Activated T-cell treated with anti-CD3 and anti-CD28 coated beads, Interleukin-2, amount 50 U/mL, for 1 hour (primary cell): Measurements from ENCODE around the gene WASHC2A.
"Not testable (repeated sequence)": the region's sequence is repeated elsewhere in the genome, so short reads cannot be mapped to it uniquely, and the experiment has no call there.

Source experiments
- DNase-seq: peaks from one replicate; pipeline ENCODE4 v3.0.0-alpha.2; 2020

The WASHC2A gene, protein sequence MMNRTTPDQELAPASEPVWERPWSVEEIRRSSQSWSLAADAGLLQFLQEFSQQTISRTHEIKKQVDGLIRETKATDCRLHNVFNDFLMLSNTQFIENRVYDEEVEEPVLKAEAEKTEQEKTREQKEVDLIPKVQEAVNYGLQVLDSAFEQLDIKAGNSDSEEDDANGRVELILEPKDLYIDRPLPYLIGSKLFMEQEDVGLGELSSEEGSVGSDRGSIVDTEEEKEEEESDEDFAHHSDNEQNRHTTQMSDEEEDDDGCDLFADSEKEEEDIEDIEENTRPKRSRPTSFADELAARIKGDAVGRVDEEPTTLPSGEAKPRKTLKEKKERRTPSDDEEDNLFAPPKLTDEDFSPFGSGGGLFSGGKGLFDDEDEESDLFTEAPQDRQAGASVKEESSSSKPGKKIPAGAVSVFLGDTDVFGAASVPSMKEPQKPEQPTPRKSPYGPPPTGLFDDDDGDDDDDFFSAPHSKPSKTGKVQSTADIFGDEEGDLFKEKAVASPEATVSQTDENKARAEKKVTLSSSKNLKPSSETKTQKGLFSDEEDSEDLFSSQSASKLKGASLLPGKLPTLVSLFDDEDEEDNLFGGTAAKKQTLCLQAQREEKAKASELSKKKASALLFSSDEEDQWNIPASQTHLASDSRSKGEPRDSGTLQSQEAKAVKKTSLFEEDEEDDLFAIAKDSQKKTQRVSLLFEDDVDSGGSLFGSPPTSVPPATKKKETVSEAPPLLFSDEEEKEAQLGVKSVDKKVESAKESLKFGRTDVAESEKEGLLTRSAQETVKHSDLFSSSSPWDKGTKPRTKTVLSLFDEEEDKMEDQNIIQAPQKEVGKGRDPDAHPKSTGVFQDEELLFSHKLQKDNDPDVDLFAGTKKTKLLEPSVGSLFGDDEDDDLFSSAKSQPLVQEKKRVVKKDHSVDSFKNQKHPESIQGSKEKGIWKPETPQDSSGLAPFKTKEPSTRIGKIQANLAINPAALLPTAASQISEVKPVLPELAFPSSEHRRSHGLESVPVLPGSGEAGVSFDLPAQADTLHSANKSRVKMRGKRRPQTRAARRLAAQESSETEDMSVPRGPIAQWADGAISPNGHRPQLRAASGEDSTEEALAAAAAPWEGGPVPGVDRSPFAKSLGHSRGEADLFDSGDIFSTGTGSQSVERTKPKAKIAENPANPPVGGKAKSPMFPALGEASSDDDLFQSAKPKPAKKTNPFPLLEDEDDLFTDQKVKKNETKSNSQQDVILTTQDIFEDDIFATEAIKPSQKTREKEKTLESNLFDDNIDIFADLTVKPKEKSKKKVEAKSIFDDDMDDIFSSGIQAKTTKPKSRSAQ (N-terminal part only)

DNA sequence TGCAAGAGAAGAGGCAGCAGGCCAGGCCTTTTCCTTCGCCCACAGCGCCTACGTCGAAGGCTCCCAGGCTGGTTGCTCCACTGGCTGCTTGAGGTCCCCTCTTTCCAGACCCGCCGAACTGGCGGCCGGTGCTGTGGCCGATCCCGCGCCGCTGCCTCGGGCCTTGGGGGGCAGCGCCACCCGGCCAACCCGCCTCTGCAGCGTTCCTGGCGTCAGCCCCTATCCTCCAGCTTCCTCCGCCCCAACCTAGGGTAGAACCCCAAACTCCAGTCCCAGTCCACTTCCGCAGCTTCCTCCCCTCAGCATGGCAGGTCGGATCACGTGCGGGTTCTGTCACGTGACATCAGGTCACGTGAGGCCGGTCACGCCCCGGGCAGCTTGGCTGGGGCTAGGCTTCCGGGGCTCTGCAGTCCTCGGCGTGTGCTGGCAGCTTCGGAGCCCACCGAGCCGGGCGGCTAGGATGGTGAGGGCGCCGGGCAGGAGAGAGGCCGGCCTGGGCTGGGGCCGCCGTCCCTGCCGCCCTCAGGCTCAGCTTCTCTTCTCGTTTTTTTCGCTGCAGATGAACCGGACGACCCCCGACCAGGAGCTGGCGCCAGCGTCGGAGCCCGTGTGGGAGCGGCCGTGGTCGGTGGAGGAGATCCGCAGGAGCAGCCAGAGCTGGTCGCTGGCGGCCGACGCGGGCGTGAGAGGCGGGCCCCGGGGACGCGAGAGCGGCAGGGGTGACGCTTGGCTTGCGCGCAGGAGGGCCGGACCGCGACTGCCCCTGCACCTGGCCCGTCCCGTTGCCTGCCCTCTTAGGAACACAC is at the start of gene WASHC2A:
Gene WASHC2A, plus strand, starts transcription at position 409 of the 806 bp plus-strand sequence. Its CDS starts 52 bp downstream, at position 461.
- DNase-seq = peak; percentile 76

DNA sequence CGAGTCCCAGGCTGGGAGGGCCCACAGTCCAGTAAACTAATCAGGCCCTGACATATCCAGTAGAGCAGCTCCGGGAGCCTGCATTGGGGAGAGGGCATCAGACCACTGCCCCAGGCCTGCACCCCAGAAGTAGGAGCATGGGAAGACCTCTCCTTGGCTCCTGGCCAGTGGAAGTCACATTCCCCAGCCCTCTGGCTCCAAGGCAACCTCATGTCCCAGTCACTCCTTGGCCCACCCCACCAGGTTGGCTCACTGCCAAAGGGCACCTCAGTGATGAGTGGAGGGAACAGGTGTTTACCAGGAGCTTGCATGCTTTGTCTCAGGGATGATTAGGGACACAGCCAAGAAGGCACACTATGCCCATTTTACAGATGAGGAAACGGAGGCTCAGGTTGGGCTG is 48.5 kb upstream of the WASHC2A start:
- DNase-seq = not testable (repeated sequence)

DNA sequence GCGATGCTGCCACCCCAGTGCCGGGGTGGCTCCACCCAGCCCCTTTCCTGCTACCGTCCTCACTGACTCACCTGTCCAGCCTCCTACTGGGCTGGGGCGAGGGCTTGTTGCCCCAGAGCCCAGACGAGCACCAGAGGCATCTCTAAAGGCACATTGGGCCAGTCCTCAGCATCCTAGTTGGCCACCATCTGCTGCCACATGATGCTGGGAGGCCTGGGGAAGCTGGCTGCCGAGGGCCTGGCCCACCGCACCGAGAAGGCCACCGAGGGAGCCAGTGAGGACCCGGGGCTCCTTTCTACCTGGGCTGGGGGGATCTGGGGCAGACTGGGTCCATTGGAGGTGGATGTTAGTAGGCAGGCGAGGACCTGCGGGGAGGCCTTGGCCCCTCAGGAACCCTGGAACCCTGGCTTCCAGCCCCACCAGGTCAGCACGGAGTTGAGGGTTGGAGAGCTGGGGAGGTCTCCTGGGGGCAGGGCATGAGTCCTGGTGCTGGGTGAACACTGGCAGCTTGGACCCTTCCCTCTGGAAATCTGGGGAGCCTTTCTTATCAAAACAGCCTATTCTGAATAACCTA is 47.2 kb upstream of the WASHC2A start:
- not testable (repeated sequence) for DNase-seq

DNA sequence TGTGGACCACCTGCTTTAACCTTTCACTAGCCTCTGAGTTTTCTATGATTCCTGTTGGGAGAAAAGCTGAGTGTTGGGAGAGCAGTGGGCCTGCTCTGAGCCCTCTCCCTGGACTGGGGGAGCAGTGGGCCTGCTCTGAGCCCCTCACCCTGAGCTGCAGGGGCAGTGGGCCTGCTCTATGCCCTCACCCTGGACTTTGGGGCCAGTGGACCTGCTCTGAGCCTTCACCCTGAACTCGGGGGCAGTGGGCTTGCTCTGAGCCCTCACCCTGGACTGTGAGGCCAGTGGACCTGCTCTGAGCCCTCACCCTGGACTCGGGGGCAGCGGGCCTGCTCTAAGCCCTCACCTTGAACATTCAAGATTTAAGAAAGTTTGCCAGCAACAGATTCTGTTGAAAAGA is 46.1 kb upstream of the WASHC2A start:
- no peak for DNase-seq

DNA sequence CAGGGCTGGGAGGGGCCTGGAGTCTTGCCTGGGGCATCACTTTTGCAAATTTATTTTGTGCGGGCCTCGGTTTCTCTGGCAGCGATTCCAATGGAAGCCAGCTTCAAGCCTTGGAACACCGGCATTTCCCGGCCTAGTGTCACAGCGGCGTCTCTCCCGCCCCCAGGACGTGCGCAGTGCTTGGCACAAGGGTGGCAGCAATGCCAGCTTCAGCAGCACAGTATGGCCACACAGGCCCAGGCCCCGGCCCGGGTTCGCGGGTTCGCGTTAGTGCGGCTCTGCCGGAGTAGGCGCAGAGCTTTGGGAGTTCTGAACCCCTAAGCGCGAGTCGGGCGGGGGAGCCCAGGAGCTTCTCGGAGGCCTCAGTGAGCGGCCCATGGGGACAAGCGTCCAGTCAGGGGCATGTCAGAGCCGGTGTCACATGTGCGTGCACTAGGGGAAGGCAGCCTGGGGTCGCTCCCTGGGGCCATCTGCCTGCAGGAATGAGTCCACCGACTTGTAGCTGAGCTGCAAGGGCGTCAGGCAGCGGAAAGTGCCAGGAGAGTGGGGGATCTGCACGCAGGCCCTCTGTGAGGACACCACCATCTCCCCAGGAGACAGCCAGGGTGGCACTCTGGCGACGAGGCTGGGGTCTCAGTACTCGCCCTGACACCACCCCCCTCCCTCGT is 42.9 kb upstream of the WASHC2A start:
- not testable (repeated sequence) for DNase-seq

DNA sequence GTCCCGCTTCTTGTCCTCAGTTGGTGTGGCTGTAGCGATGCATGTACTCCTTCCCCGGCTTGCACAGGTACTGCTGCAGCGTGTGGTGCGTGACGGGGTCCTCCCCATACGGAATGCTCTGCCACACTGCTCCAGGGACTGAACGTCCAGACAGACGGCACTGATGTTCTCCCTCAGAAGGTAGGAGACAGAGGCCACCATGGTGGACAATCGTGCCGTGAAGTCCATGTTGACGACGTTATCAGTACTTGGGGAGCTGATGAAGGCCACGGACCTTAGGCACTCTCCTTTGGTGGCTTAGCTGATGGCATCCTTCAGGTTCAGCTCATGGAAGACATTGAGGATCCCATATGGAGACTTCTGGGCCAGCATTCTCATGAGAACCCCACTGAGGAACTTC is 42.1 kb upstream of the WASHC2A start:
- DNase-seq = no peak

DNA sequence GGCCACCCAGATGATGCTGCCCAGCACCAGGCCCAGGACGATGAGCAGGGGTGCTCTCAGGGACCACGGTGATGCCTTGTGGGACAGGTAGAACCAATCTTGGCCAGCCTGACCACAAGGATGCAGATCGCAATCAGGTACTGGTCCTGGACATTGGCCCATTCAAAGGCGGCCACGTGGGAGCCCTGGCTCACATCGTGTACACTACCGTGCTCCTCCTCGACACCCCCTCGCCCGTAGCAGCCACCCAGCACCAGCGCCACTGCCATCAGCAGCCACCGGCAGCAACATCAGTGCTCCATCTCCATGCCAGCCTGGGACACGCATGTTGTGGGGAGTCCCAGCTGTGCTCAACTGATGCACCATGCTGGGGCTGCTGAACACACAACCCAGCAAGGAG is 40.6 kb upstream of the WASHC2A start:
- DNase-seq = no peak

DNA sequence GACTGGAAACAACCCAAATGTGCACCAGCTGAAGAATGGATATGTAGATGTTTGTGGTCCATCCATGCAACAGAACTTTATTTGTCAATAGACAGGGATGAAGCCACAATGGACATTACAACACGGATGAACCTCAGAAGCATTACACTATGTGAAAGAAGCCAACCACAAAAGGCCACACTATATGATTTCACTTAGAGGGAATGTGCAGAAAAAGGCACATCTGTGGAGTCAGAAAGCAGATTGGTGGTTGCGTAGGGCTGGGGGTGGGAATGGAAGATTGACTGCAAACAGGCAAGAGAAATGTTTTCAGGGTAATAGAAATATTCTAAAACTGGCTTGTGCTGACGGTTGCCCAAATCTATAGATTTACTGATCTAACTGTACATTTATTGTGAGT is 34.3 kb upstream of the WASHC2A start:
- no peak for DNase-seq

DNA sequence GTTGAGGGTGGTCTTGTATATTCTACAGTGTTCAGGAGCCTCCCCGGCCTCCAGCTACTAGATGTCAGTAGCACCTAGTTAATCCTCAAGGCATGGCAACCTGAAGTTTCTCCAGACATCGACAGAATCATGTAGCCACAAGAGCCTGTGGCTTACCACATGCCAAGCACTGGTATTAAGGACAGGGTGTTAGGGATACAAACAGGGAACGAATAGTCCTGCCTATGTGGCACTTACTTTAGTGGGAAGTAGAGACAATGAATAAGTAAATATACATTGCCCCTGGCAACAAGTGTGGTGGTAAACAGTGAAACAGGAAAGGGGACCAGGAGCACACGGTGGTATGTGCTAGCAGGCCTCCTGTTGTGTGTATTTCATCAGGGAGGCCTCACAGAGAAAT is 32.4 kb upstream of the WASHC2A start:
- not testable (repeated sequence) for DNase-seq

DNA sequence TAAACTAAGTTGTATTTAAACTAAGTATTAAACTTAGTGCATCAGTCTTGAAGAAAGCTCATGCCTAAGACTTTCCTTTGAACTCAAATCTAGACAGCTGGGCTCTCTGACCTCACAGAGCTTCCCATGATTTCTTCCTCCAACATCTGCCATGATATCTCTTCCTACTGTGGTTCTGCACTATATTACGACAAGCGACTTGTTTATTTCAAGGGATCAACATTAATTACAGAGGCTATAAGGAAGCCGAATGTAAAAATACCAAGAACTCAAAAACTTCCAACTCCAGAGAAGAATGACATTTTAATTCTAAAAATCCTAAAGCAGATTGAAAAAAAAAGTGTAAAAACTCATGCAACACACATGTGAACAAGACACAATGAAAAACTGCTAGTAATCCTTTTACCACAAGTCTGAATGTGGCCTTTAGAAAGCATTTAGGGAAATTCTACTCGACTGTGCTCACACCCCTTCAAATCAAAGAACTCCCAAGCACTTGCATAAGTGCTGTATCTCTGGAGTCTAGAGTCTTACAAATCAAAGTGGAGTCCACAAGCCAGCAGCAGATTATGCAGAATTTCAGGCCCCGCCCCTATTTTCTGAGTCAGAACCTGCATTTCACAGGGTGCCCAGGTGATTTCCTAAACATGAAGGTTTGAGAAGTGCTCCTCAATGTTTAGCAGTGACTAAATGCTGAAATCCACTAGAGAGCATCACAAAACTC is 22.7 kb upstream of the WASHC2A start:
- no peak for DNase-seq

DNA sequence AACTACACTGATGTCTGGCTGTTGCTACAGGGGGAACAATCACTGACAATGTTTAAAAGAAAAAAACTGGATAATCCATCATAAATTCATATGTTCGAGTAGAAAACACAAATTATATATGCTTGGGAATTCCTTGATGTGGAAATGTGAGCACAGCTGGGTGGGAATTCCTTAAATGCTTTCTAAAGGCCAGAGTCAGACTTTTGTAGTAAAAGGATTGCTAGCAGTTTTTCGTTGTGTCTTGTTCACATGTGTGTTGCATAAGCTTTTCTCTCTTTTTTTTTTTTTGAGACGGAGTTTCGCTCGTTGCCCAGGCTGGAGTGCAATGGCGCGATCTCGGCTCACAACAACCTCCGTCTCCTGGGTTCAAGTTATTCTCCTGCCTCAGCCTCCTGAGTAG is 21.3 kb upstream of the WASHC2A start:
- not testable (repeated sequence) for DNase-seq

DNA sequence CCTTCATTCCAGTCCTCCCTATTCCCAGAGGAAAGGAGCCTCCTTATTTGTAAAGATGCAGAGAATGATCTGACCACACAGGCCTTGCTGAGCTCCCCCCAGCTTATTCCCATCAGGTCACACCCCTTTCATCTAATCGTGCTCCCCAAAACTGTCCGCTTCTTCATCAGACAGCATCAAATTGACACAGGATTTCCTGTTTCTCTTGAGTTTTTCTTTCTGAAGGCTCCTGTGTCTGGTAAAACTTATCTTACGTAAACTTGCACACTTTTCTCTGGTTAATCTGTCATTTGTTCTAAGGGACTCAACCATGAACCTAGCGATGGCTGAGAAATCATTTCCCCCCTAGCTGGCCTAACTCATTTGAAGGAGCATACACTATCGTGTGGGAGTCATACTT is 20.2 kb upstream of the WASHC2A start:
- DNase-seq = not testable (repeated sequence)

DNA sequence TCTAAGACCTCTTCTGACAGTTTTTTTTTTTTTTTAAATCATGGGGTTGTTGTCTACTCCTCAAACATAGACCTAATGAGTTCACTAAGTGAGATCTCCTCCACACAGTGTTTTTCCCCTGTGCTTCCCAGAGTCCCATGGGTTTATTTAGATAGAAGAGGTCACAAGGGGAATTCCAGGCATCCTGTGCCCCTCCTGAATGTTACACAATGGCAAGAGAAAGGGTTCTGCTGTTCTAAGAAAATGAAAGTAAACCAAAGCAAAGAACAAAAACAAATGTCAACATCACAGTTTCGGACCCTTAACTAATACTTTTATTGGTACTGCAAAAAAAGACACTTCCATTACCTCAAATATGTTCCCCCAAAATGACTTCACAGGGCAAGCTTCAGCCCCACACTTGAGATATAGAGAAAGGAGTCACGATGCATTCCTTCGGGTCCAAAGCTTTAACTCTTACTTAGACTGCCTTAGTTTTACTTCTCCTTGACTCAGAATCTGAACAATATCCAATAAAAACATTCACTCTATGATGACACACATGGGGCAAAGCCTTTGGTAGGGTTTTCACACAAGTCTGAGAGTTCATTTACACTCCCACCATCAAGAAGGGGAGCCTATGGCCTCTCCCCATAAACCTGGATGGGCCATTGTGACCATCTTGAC is 15.6 kb upstream of the WASHC2A start:
- DNase-seq = not testable (repeated sequence)

DNA sequence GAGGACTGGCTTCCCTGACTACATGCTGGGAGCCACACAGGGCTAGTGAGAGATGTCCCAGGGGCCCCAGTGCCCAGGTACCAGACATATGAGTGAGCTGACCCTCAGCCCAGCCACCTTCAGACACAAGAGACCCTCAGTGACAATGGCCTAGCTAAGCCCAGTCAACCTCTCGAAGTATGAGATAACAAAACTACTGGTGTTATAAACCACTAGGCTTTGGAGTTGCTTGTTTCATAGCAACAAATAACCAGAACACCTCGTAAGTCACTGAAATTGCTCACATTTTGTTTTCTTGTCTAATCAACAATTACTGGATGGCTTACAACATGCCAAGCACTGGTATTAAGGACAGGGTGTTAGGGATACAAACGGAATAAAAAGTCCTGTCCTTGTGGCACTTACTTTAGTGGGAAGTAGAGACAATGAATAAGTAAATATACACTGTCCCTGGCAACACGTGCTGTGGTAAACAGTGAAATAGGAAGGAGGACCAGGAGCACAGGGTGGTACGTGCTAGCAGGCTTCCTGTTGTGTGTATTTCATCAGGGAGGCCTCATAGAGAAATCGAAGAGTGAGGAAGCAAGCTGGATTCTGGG is 14.9 kb upstream of the WASHC2A start:
- not testable (repeated sequence) for DNase-seq

DNA sequence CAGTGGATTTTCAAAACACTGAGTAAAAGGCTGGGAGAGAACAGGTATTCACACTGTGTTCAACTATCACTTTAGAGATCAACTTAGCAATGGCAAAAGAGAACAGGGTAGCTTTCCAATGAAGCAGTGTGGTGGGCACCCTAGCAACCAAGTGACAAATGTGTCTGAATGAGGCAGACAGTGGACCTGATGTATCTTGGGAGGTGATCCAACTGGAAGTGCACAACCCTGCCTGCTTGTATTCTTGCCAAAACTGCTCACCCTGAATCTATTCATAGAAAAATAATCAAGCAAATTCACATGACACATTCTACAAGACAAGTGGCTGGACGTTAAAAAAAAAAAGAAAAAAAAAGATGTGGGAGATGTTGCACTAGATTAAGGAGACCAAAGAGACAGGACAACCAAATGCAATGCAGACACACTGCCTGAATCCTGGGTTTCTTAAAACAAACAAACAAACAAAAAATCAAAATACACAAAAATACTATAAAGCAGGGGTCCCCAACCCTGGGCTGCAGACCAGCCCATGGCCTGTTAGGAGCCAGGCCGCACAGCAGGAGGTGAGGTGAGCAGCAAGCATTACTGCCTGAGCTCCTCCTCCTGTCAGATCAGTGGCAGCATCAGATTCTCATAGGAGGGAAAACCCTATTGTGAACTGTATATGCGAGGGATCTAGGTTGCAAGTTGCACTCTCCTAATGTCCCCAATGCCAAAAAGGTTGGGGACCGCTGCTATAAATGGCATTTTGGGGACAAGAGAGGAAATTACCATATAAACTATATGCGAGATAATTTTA is 12.1 kb upstream of the WASHC2A start:
- not testable (repeated sequence) for DNase-seq

DNA sequence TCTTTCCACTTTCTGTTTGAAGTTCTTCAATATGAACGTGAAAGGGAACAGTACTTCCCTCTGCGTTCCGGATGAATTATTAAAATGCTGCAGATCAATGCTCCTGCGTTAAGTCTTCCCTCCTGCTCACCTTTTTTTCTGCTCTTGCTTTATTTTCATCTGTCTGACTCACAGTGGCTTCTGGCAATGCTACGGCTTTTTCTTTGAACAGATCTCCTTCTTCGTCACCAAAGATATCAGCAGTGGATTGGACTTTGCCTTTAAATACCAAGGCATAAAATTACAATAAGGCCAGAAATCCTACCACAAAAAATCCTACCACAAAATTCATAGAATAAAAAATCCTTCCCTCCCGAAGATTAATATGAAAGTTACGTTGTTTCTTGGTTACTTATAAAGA is 11.1 kb upstream of the WASHC2A start:
- not testable (repeated sequence) for DNase-seq

DNA sequence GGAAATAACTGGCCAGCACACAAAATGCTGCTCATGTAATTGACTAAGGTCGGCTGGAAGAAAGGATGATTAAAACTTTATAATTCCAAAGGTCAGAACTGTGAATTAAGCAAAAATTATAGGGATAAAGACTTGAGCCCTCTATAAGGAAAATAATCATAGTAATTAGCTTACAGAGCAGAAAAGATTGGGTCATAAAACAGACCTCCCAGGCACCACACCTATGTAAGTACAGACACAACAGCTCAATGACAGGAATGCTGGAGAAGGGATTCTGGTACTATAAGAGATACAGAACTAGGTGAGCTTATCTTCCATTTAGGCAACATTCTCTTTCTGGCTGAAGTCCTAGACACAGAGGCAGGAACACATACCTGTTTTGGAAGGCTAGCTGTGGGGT is 9.0 kb upstream of the WASHC2A start:
- DNase-seq = not testable (repeated sequence)

DNA sequence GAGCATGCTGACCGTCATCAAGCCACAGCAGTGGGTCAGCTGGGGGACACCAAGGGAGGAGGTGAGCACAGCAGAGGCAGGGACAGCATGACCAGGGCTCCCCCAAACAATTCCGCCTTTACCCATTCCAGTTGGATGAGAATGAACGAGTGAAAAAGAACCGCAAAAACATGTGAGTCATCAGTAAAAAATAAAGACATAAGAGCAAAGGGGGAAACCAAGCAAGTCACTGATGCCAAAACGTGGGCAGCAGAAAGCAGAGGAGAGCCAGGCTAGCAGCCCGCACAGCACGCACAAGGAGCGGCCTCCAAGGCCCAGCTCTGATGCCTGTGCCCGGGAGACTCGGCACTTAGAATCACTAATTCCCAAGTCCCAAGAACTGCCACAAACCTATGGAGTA is 7.8 kb upstream of the WASHC2A start:
- DNase-seq = not testable (repeated sequence)
